Measurements from ENCODE around the gene PCDHGB1.

DNA sequence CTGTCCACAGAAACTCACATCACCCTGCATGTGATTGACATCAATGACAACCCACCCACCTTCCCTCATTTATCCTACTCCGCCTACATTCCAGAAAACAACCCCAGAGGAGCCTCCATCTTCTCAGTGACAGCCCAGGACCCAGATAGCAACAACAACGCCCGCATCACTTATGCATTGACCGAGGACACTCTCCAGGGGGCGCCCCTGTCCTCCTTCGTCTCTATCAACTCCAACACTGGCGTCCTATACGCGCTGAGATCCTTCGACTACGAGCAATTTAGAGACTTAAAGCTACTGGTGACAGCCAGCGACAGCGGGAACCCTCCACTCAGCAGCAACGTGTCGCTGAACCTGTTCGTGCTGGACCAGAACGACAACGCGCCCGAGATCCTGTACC lies 4.6 kb upstream of the PCDHGB1 start:
- TF ChIP-seq, protein P1, sequence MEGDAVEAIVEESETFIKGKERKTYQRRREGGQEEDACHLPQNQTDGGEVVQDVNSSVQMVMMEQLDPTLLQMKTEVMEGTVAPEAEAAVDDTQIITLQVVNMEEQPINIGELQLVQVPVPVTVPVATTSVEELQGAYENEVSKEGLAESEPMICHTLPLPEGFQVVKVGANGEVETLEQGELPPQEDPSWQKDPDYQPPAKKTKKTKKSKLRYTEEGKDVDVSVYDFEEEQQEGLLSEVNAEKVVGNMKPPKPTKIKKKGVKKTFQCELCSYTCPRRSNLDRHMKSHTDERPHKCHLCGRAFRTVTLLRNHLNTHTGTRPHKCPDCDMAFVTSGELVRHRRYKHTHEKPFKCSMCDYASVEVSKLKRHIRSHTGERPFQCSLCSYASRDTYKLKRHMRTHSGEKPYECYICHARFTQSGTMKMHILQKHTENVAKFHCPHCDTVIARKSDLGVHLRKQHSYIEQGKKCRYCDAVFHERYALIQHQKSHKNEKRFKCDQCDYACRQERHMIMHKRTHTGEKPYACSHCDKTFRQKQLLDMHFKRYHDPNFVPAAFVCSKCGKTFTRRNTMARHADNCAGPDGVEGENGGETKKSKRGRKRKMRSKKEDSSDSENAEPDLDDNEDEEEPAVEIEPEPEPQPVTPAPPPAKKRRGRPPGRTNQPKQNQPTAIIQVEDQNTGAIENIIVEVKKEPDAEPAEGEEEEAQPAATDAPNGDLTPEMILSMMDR (IDR thresholded peaks at IDR 0.05): no peak
- TF ChIP-seq, protein P2, sequence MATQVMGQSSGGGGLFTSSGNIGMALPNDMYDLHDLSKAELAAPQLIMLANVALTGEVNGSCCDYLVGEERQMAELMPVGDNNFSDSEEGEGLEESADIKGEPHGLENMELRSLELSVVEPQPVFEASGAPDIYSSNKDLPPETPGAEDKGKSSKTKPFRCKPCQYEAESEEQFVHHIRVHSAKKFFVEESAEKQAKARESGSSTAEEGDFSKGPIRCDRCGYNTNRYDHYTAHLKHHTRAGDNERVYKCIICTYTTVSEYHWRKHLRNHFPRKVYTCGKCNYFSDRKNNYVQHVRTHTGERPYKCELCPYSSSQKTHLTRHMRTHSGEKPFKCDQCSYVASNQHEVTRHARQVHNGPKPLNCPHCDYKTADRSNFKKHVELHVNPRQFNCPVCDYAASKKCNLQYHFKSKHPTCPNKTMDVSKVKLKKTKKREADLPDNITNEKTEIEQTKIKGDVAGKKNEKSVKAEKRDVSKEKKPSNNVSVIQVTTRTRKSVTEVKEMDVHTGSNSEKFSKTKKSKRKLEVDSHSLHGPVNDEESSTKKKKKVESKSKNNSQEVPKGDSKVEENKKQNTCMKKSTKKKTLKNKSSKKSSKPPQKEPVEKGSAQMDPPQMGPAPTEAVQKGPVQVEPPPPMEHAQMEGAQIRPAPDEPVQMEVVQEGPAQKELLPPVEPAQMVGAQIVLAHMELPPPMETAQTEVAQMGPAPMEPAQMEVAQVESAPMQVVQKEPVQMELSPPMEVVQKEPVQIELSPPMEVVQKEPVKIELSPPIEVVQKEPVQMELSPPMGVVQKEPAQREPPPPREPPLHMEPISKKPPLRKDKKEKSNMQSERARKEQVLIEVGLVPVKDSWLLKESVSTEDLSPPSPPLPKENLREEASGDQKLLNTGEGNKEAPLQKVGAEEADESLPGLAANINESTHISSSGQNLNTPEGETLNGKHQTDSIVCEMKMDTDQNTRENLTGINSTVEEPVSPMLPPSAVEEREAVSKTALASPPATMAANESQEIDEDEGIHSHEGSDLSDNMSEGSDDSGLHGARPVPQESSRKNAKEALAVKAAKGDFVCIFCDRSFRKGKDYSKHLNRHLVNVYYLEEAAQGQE (IDR thresholded peaks at IDR 0.05; ENCODE audit: insufficient read depth in 1 of 2, low read depth in 2 of 2, low read length in 1 of 2): no peak
- TF ChIP-seq POLR2AphosphoS5 (IDR thresholded peaks at IDR 0.05; ENCODE audit: low read depth, low read length) (no peak), TCF7L2 (IDR thresholded peaks at IDR 0.05; ENCODE audit: low read depth, low read length) (no peak)
